LNCaP clone FGC (cell line): ENCODE measurements around the gene HPD.

Source experiments
- DNase-seq: peaks from one replicate; pipeline ENCODE4 v3.0.0-alpha.2; 2011; ENCODE audit warnings: low read depth
- H3K4me3 ChIP-seq: 2 replicates; pipeline ENCODE4 v1.5.1; 2011; ENCODE audit warnings: mild to moderate bottlenecking, low read depth, low read length, control low read depth
- TF ChIP-seq, protein P1 (sequence below): IDR thresholded peaks from 2 replicates; pipeline ENCODE4 v1.5.1; 2012; ENCODE audit warnings: mild to moderate bottlenecking; ENCODE audit not compliant: control insufficient read depth, insufficient read depth; ENCODE audit errors: extremely low read depth

The HPD gene

DNA sequence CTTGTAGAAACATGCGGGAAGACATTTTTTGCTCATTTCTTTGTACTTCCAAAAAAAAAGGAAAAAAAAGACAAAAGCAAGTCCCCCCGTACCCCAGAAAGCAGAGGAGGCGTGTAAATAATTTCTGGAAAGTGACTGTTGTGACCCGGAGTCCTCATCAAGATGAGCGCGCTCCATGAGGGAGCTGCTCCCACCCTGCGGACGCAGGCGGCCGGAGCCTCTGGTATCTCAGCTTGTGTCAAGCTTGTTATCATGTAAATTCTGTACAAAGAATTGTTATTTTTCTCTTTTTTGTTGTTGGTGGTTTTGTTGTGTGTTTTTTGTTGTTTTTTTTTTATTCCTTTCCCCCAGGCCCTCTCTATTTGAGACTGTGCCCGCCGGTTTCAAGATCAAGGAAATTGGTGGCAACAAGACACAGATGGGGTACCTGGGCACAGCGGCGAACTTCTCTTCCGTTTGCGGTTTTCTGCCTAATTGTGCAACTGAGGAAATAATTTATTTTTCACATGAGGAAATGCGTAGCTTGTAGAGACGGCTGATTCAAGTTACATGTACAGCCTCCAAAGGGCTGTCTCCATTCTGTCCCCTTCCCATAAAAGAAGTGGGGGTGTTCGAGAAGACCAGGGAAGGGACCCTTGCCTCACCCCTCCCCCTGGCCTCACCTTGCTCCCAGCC lies 27.0 kb downstream of the HPD start:
- H3K4me3 ChIP-seq = no peak overlapping the region
- TF ChIP-seq, protein P1, sequence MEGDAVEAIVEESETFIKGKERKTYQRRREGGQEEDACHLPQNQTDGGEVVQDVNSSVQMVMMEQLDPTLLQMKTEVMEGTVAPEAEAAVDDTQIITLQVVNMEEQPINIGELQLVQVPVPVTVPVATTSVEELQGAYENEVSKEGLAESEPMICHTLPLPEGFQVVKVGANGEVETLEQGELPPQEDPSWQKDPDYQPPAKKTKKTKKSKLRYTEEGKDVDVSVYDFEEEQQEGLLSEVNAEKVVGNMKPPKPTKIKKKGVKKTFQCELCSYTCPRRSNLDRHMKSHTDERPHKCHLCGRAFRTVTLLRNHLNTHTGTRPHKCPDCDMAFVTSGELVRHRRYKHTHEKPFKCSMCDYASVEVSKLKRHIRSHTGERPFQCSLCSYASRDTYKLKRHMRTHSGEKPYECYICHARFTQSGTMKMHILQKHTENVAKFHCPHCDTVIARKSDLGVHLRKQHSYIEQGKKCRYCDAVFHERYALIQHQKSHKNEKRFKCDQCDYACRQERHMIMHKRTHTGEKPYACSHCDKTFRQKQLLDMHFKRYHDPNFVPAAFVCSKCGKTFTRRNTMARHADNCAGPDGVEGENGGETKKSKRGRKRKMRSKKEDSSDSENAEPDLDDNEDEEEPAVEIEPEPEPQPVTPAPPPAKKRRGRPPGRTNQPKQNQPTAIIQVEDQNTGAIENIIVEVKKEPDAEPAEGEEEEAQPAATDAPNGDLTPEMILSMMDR = no peak
- no peak for DNase-seq

DNA sequence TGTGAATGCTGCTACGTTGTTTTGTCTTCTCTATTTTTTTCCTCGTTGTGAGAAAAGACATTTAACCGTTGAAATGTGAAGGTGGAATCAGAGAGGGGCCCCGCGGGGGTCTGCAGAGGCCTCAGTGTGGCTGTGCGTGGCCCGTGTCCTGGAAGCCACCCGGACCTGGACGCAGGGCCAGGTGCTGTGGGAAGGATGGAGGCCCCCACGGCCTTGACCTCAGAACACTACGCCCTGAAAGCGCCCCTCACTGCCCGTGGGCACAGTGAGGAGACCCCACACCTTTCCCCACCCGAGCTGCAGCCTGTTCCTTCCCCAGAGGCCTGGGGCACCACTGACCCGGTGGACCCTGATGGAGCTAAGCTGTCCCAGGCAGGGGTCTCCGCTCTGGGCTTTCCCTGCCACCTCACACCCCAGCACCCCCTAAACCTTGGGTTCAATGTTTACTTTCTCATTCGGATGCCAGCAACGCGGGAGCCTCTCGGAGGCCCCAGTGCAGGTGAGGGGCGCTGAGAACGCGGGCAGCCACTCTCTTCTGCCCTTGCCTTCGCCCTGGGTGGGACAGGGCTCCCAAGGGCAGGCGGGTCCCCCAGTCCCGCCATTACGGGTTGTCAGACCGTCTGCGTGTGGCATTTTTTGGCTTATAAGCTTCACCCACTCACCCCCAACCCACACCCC lies 27.9 kb downstream of the HPD start:
- TF ChIP-seq, protein P1 = no peak
- no peak for DNase-seq

DNA sequence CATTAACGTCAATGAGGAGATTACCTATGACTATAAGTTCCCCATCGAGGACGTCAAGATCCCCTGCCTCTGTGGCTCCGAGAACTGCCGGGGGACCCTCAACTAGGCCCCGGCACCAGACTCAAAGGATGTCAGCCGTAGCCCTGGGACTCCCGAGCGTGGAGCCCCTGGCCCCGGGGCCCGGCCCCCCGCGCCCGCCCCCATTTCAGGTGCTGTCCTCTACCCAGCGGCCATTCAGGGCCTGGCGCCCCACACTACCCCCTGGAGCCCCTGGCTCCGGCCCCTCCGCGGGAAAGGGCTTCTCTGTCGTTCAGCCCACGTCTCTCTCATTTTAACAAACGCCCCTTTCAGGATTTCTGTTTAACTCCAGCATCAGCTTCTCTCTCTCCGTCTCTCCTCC lies 28.5 kb downstream of the HPD start:
- no peak overlapping the region for H3K4me3 ChIP-seq
- DNase-seq = no peak
- TF ChIP-seq, protein P1 = no peak

More for the DNA sequence above, 27.9 kb downstream of the HPD start:
- no peak overlapping the region for H3K4me3 ChIP-seq

DNA sequence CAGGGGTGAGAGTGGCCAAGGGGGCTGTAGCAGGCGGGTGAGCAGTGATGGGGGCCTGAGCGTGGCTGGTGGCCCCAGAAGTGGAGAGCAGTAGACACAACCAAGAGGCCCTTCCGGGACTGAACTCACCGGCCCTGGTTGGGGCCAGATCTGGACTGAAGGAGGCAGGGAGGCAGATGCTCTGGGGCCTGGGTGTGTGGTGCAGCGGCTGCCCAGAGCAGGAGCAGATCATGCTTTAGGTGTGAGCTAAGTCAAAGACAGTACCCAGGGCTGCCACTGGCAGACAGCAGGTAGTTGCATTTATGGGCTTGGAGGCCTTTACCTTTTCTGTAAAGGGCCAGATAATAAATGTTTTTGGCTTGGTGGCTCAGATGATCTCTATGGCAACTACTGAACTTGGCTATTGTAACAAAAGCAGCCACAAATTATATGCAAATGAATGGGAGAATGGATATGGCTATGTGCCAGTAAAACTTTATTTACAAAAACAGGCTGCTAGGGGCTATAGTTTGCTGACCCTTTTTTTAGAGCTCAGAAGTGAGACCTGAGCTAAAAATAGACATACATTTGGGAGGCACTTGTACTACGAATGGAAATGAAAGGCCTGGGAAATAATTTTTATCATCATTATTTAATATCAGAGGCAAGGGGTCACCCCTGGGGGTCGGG lies 29.3 kb downstream of the HPD start:
- TF ChIP-seq, protein P1 = no peak
- no peak for DNase-seq
- no peak overlapping the region for H3K4me3 ChIP-seq

- no peak for DNase-seq
- TF ChIP-seq, protein P1 = no peak
- no peak overlapping the region for H3K4me3 ChIP-seq
Measured at GRCh38 chr12:121828826-121829225, 29.8 kb downstream of the HPD start.

- DNase-seq = no peak
- TF ChIP-seq, protein P1 = no peak
- H3K4me3 ChIP-seq = no peak overlapping the region
Measured at GRCh38 chr12:121828306-121828705, 30.4 kb downstream of the HPD start.
